BJ (cell line): Measurements from ENCODE around the gene RACGAP1. TPM values are rescaled to one million over a fixed set of nuclear protein-coding genes. Genes with fewer than 3 reads are reported as not detected.
A peak's percentile ranks its signal among the peaks of the same experiment; 100 is the strongest.

Experiments used
- CTCF ChIA-PET: fragments of 350-600 bp; formaldehyde crosslinking; extraction: SDS; loops from one replicate; lab custom pipeline; 2021; ENCODE audit warnings: antibody characterized with exemption, inconsistent platforms; lab: Yijun Ruan, JAX
- POLR2A ChIA-PET: fragments of 300-600 bp; sonication (Branson Sonifier 250); formaldehyde crosslinking; extraction: SDS; loops from one replicate; lab custom pipeline; 2021; ENCODE audit warnings: antibody characterized with exemption; lab: Charles Lee
- DNase-seq: peaks from one replicate; pipeline ENCODE4 v3.0.0-alpha.2; 2011; ENCODE audit warnings: low read depth
- H3K27me3 ChIP-seq: 2 replicates; pipeline ENCODE4 v1.6.0; 2011; ENCODE audit warnings: low read length; ENCODE audit not compliant: control insufficient read depth, insufficient read depth
- H3K36me3 ChIP-seq: 2 replicates; pipeline ENCODE4 v1.5.1; 2011; ENCODE audit warnings: low read length; ENCODE audit not compliant: control insufficient read depth, insufficient read depth
- H3K4me3 ChIP-seq: 2 replicates; pipeline ENCODE4 v1.5.1; 2011; ENCODE audit warnings: low read depth, mild to moderate bottlenecking, control low read depth, low read length
- polyA plus RNA-seq: library from polyadenylated mRNA; depleted of rRNA; stranded (reverse); fragments of >200 nt; gene quantifications from 2 replicates; pipeline ENCODE4 v1.2.3, GENCODE V29; 2011
- TF ChIP-seq, protein P1 (sequence below): IDR thresholded peaks from 2 replicates; pipeline ENCODE4 v1.5.1; 2011; ENCODE audit warnings: low read depth, mild to moderate bottlenecking, control low read depth, inconsistent platforms, low read length, moderate library complexity; ENCODE audit not compliant: insufficient read depth

Gene RACGAP1
- polyA plus RNA-seq, 1 experiment: 42.8 TPM

GRCh38 chr12:49974677-49975317, 50.5 kb downstream of the RACGAP1 start:
- ChIA-PET POLR2A (no interaction called here), CTCF (interaction anchor here (0.6 to 20.0 kb wide), 23 partner anchors 8 to 346 kb away, joined by 3 to 578 read pairs (median 4); partner anchors contain the start of gene ASIC1)
- TF ChIP-seq, protein P1, sequence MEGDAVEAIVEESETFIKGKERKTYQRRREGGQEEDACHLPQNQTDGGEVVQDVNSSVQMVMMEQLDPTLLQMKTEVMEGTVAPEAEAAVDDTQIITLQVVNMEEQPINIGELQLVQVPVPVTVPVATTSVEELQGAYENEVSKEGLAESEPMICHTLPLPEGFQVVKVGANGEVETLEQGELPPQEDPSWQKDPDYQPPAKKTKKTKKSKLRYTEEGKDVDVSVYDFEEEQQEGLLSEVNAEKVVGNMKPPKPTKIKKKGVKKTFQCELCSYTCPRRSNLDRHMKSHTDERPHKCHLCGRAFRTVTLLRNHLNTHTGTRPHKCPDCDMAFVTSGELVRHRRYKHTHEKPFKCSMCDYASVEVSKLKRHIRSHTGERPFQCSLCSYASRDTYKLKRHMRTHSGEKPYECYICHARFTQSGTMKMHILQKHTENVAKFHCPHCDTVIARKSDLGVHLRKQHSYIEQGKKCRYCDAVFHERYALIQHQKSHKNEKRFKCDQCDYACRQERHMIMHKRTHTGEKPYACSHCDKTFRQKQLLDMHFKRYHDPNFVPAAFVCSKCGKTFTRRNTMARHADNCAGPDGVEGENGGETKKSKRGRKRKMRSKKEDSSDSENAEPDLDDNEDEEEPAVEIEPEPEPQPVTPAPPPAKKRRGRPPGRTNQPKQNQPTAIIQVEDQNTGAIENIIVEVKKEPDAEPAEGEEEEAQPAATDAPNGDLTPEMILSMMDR: no peak
- Histone ChIP-seq H3K36me3 (no peaks in the 10 kb centered on the region), H3K27me3 (peaks cover 8% of the 10 kb centered on the region), H3K4me3 (no peak overlapping the region)
- no peak for DNase-seq

- ChIA-PET CTCF (interaction anchor here (0.6 to 20.0 kb wide), 24 partner anchors 9 to 346 kb away, joined by 3 to 578 read pairs (median 4); partner anchors contain the start of gene ASIC1), POLR2A (no interaction called here)
- no peak for DNase-seq
- Histone ChIP-seq H3K27me3 (peaks cover 14% of the 10 kb centered on the region), H3K4me3 (no peak overlapping the region), H3K36me3 (no peaks in the 10 kb centered on the region)
- TF ChIP-seq, protein P1: peak; percentile 76
These were observed 51.0 kb downstream of the RACGAP1 start for GRCh38 chr12:49974231-49974675.

GRCh38 chr12:49973361-49973830, 51.9 kb downstream of the RACGAP1 start:
- H3K36me3 ChIP-seq: no peaks in the 10 kb centered on the region
- H3K4me3 ChIP-seq: no peak overlapping the region
- peaks cover 15% of the 10 kb centered on the region for H3K27me3 ChIP-seq
- no peak for DNase-seq
- ChIA-PET CTCF (interaction anchor here (0.8 to 20.0 kb wide), 11 partner anchors 14 to 105 kb away, joined by 3 to 578 read pairs (median 8); partner anchors contain the start of gene ASIC1), POLR2A (no interaction called here)
- TF ChIP-seq, protein P1: no peak

DNA sequence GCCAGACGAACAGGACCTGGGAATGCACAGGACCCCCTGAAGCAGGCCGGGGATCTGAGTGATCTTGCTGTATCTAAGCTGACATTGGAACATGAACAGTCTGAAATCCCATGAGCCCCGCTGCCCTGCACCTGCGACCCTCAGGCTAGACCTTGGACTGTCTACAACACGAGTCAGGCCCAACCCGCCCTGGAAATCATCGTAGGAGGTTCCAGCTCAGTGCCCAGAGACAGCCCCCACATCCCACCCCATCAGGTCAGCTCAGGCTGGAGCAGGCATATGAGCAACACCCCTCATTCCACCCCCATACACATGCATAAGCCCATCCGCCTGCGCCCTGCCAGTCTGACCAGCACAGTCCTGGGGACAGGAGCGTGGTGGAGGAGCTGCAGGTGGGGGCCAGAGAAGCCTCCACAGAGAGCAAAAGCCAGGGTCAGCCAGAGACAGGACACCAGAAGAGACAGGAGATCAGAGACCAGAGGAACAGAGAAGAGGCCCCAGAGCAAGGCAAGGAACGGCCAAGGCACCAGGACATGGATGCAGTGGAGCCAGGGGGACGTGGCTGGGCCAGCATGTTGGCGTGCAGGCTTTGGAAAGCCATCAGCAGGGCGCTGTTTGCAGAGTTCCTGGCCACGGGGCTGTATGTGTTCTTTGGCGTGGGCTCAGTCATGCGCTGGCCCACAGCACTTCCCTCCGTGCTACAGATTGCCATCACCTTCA, 52.5 kb downstream of the RACGAP1 start, which contains the start of gene AQP6:
AQP6 (plus strand) TSS at position 307 of the 720 bp plus-strand sequence; CDS start at position 534, 227 bp downstream.
- TF ChIP-seq, protein P1: no peak
- CTCF ChIA-PET: interaction anchor here (1.4 to 20.0 kb wide), 5 partner anchors 8 to 105 kb away, joined by 3 to 578 read pairs (median 95); partner anchors contain the start of gene ASIC1
- POLR2A ChIA-PET: no interaction called here
- DNase-seq: no peak
- H3K4me3 ChIP-seq: no peak within 1 kb of the TSS
- no peaks in the 10 kb centered on the region for H3K36me3 ChIP-seq
- H3K27me3 ChIP-seq: peaks cover 19% of the 10 kb centered on the region

- POLR2A ChIA-PET: no interaction called here
- Histone ChIP-seq H3K36me3 (no peaks in the 10 kb centered on the region), H3K27me3 (peaks cover 19% of the 10 kb centered on the region), H3K4me3 (no peak overlapping the region)
- no peak for DNase-seq
- TF ChIP-seq, protein P1: no peak
- CTCF ChIA-PET: interaction anchor here (1.6 to 20.0 kb wide), 5 partner anchors 9 to 95 kb away, joined by 3 to 578 read pairs (median 95); partner anchors contain the start of gene ASIC1
These were observed 53.2 kb downstream of the RACGAP1 start for GRCh38 chr12:49972129-49972528.
